Measurements from ENCODE around the gene TP53I13. TPM values are rescaled to one million over a fixed set of nuclear protein-coding genes. Genes with fewer than 3 reads are reported as not detected.

Gene TP53I13
- total and polyA plus RNA-seq, 2 donors (not counting 3 experiments of a cell fraction or from before 2014, with no cell fraction given): 41.1 to 42.7 TPM

Other genes starting within 250 kb of the TP53I13 start
- gene TAOK1, start 178.3 kb upstream of the TP53I13 start, total RNA-seq: 64.3 and 82.2 TPM in 2 replicates
- 8.4 and 11.0 TPM in 2 replicates for gene TAOK1, start 178.3 kb upstream of the TP53I13 start, polyA plus RNA-seq
- gene ABHD15, start 1.7 kb upstream of the TP53I13 start, total RNA-seq: 5.6 and 5.9 TPM in 2 replicates
- gene ABHD15, start 1.7 kb upstream of the TP53I13 start, polyA plus RNA-seq: 3.8 and 4.7 TPM in 2 replicates
- gene GIT1, start 20.9 kb downstream of the TP53I13 start, total RNA-seq: 82.0 and 92.5 TPM in 2 replicates
- gene GIT1, start 20.9 kb downstream of the TP53I13 start, polyA plus RNA-seq: 75.5 and 97.5 TPM in 2 replicates
- gene ANKRD13B, start 24.4 kb downstream of the TP53I13 start, total RNA-seq: 21.1 and 22.8 TPM in 2 replicates
- gene ANKRD13B, start 24.4 kb downstream of the TP53I13 start, polyA plus RNA-seq: 23.2 and 26.7 TPM in 2 replicates
- gene CORO6, start 54.2 kb downstream of the TP53I13 start, total RNA-seq: 7.8 and 10.7 TPM in 2 replicates
- gene CORO6, start 54.2 kb downstream of the TP53I13 start, polyA plus RNA-seq: 14.7 and 22.0 TPM in 2 replicates